DOHH2 (cell line): ENCODE results near the gene MZF1.

ENCODE experiments used
- H3F3A ChIP-seq: fragments of 200-600 bp; sonication (generic), shearing (Covaris generic); 2 replicates; pipeline ENCODE4 v1.6.0; 2016; ENCODE audit warnings: antibody characterized with exemption, mild to moderate bottlenecking; ENCODE audit not compliant: control insufficient read depth, insufficient read depth
- H3K27ac ChIP-seq: fragments of 200-600 bp; sonication (generic); 2 replicates; pipeline ENCODE4 v1.5.1; 2014; ENCODE audit warnings: low read depth, mild to moderate bottlenecking, low read length, moderate library complexity
- H3K27me3 ChIP-seq: fragments of 200-600 bp; sonication (generic); 2 replicates; pipeline ENCODE4 v1.6.1; 2014; ENCODE audit warnings: mild to moderate bottlenecking, low read length, mixed read lengths; ENCODE audit not compliant: control insufficient read depth
- H3K36me3 ChIP-seq: fragments of 200-600 bp; sonication (generic); 2 replicates; pipeline ENCODE4 v1.6.1; 2014; ENCODE audit warnings: mild to moderate bottlenecking, low read length, moderate library complexity, mixed read lengths; ENCODE audit not compliant: control insufficient read depth
- H3K4me1 ChIP-seq: fragments of 200-600 bp; sonication (generic); 2 replicates; pipeline ENCODE4 v1.6.1; 2014; ENCODE audit warnings: mild to moderate bottlenecking, low read length, mixed read lengths; ENCODE audit not compliant: control insufficient read depth
- H3K4me2 ChIP-seq: fragments of 200-600 bp; sonication (generic); 2 replicates; pipeline ENCODE4 v1.6.0; 2014; ENCODE audit warnings: mild to moderate bottlenecking, low read length, moderate library complexity
- H3K4me3 ChIP-seq: fragments of 200-600 bp; sonication (generic); 2 replicates; pipeline ENCODE4 v1.5.1; 2014; ENCODE audit warnings: mild to moderate bottlenecking, low read length, mixed read lengths
- H3K79me2 ChIP-seq: fragments of 200-600 bp; sonication (generic); 2 replicates; pipeline ENCODE4 v1.6.1; 2014; ENCODE audit warnings: mild to moderate bottlenecking, low read length, mixed read lengths; ENCODE audit not compliant: control insufficient read depth
- H3K9me2 ChIP-seq: fragments of 200-600 bp; sonication (generic); replicated peaks from 2 replicates; pipeline ENCODE4 v1.6.1; 2014; ENCODE audit warnings: mild to moderate bottlenecking, low read length, mixed read lengths; ENCODE audit not compliant: control insufficient read depth
- H3K9me3 ChIP-seq: fragments of 200-600 bp; sonication (generic); 2 replicates; pipeline ENCODE4 v1.6.1; 2014; ENCODE audit warnings: antibody characterized with exemption, low read length, mixed read lengths; ENCODE audit not compliant: control insufficient read depth, insufficient read depth
- H4K20me1 ChIP-seq: fragments of 200-600 bp; sonication (generic); 2 replicates; pipeline ENCODE4 v1.6.0; 2014; ENCODE audit warnings: low read depth, mild to moderate bottlenecking, antibody characterized with exemption, low read length, moderate library complexity; ENCODE audit not compliant: control insufficient read depth, insufficient read depth
- EZH2phosphoT487 ChIP-seq: fragments of 200-600 bp; sonication (generic); IDR thresholded peaks from 2 replicates; pipeline ENCODE4 v1.6.1; 2017; ENCODE audit warnings: borderline replicate concordance, mild to moderate bottlenecking, antibody characterized with exemption, low read length, moderate library complexity, mixed read lengths
- TF ChIP-seq, protein P1 (sequence below): fragments of 200-600 bp; sonication (generic); IDR thresholded peaks from one replicate; pipeline ENCODE4 v1.5.1; 2014; ENCODE audit warnings: antibody characterized with exemption, mild to moderate bottlenecking, low read depth, low read length; ENCODE audit not compliant: poor library complexity, severe bottlenecking

MZF1 gene

DNA sequence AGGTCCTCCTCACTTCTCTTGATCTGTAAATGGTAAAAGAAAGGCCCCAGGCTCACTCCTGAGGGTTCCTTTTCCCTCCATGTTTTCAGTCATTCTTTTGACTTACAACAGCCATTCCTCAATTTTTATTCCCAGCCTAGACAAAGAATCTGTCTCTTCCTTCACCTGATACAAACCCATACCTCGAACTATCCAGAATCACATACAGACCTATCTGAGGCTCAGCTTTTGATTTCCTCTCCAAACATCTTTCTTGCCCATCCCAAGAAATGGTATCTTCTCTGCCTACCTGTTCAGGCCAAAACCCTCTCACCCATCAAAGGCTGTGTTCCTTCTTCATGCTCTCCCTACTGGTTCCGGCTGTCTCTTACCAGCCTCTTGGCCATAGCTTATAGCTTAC lies 20.5 kb downstream of the MZF1 start:
- Histone ChIP-seq H3K9me2 (no peaks in the 10 kb centered on the region), H3K27me3 (no peaks in the 10 kb centered on the region), H3K4me3 (no peak overlapping the region), H4K20me1 (no peaks in the 10 kb centered on the region; the same call in 1 of the 2 replicates), H3K79me2 (peaks cover 62% of the 10 kb centered on the region), H3F3A (peaks cover 49% of the 10 kb centered on the region), H3K27ac (0 out of 2 replicates have a peak overlapping the region, but pooled peaks have one; percentile 8), H3K36me3 (peaks cover 94% of the 10 kb centered on the region), H3K9me3 (no peaks in the 10 kb centered on the region), H3K4me1 (peaks cover 45% of the 10 kb centered on the region), H3K4me2 (peak overlapping the region; percentile 74)
- TF ChIP-seq, protein P1, sequence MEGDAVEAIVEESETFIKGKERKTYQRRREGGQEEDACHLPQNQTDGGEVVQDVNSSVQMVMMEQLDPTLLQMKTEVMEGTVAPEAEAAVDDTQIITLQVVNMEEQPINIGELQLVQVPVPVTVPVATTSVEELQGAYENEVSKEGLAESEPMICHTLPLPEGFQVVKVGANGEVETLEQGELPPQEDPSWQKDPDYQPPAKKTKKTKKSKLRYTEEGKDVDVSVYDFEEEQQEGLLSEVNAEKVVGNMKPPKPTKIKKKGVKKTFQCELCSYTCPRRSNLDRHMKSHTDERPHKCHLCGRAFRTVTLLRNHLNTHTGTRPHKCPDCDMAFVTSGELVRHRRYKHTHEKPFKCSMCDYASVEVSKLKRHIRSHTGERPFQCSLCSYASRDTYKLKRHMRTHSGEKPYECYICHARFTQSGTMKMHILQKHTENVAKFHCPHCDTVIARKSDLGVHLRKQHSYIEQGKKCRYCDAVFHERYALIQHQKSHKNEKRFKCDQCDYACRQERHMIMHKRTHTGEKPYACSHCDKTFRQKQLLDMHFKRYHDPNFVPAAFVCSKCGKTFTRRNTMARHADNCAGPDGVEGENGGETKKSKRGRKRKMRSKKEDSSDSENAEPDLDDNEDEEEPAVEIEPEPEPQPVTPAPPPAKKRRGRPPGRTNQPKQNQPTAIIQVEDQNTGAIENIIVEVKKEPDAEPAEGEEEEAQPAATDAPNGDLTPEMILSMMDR, result no peak
- no peak for TF ChIP-seq EZH2phosphoT487

DNA sequence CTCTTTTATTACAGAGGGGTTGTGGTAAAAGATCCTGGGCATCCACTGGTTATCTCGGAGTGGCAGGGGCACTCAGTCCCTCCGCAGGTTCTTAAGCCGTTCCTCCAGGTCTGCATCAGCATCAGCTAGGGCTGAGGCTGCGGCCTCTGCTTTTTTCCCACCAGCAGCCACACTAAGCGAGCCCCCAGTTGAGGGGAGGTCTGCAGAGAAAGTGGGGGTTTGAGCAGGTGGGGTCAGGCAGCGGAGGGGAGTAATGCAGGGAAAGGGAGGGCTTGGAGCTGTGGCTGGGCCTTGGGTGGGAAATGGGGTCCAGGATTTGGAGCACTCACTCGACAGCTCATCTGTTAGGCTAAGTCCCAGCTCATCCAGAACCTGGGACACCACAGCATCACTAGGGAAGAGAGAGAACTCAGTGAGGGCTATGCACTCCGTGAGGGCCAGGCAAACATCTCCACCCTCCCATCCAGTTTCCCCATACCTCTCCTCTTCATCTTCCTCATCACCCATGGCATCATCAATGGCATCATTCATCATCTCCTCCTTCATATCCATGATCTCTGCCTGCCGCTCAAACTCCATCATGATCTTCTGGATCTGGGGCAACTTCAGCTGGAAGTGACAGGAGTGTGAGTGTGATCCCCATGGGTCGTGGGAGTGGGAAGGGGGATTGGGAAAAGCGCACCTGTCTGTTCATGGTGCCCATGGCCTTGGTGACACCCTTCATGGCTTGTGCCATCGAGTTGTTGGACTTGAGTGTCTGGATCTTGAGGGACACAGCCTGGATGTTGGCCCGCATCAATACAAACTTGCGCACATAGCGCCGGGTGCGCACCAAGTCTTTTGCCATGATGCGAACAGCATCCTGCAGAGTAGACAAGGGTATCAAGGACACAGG lies 21.3 kb downstream of the MZF1 start:
- H3K79me2 ChIP-seq, result peaks cover 62% of the 10 kb centered on the region
- peak overlapping the region; percentile 74; the same call in 1 of the 2 replicates for H3K4me2 ChIP-seq

DNA sequence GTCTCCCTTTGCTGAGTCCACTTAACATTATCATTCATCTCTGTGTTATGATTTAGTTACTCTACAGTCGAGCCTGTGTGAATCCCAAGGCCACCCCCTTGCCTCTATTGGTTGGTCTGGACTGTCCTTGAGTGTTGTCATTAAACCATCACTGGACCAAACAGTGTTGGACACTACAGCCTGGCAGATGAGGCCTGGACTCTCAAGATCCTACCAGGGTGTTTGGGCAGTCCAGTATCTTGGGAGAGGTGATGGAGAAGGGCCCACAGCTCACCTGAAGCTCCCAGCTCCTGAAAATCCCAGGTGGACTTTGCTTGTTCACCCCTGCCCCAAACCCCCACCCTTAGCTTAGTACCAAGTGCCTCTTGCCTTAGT lies 22.0 kb downstream of the MZF1 start:
- peaks cover 14% of the 10 kb centered on the region for H4K20me1 ChIP-seq
- H3K4me3 ChIP-seq, result no peak overlapping the region
- no peaks in the 10 kb centered on the region for H3K27me3 ChIP-seq
- H3K9me2 ChIP-seq, result no peaks in the 10 kb centered on the region
- peaks cover 58% of the 10 kb centered on the region for H3F3A ChIP-seq
- peaks cover 44% of the 10 kb centered on the region for H3K4me1 ChIP-seq
- H3K27ac ChIP-seq, result no peak overlapping the region
- peaks cover 94% of the 10 kb centered on the region for H3K36me3 ChIP-seq
- H3K4me2 ChIP-seq, result no peak overlapping the region
- TF ChIP-seq, protein P1, result no peak
- no peak for TF ChIP-seq EZH2phosphoT487
- peaks cover 62% of the 10 kb centered on the region for H3K79me2 ChIP-seq
- H3K9me3 ChIP-seq, result no peaks in the 10 kb centered on the region

More for the DNA sequence above, 21.3 kb downstream of the MZF1 start:
- Histone ChIP-seq H3K4me1 (peaks cover 45% of the 10 kb centered on the region), H3K36me3 (peaks cover 94% of the 10 kb centered on the region), H3K9me3 (no peaks in the 10 kb centered on the region), H3K27ac (no peak overlapping the region), H4K20me1 (peaks cover 7% of the 10 kb centered on the region), H3K27me3 (no peaks in the 10 kb centered on the region), H3F3A (peaks cover 55% of the 10 kb centered on the region), H3K4me3 (no peak overlapping the region), H3K9me2 (no peaks in the 10 kb centered on the region)
- TF ChIP-seq EZH2phosphoT487, result no peak
- TF ChIP-seq, protein P1, result no peak
